H1 (cell line): ENCODE measurements around the gene CBL. TPM values are rescaled to one million over a fixed set of nuclear protein-coding genes. Genes with fewer than 3 reads are reported as not detected.

Experiments
- USF2 ChIP-seq: IDR thresholded peaks from 2 replicates; pipeline ENCODE4 v1.6.1; 2011; ENCODE audit warnings: low read length, improper control_type of control experiment
- polyA plus RNA-seq, 7 experiments: library from polyadenylated mRNA; depleted of rRNA in 3 of 7; stranded (reverse) in 5 of 7; unstranded in 2 of 7; fragments of >200 nt in 5 of 7; fragments of 200-250 nt in 2 of 7; gene quantifications; 1 replicate in 5 of 7; 2 replicates in 1 of 7; 4 replicates in 1 of 7; pipeline versions ENCODE4 v1.2.1 to v1.2.3, GENCODE V29; 2011 to 2013; ENCODE audit warnings: missing spikeins in 2 of 7, mixed read lengths in 2 of 7
- total RNA-seq: library from RNA; stranded (reverse); fragmentation: NEBNext Ultra II Directional; extraction: Animal tissue kit (Norgen Biotek cat#: 25700); gene quantifications from 2 replicates; pipeline ENCODE4 v1.2.1, GENCODE V29; 2021

CBL gene
- total and polyA plus RNA-seq, 2 of the 8 experiments (the other 6 are each of a cell fraction or from before 2014, with no cell fraction given), result 23.1 to 57.8 TPM

- no peak for TF ChIP-seq USF2
Observed at GRCh38 chr11:119193001-119193400, 13.1 kb upstream of the CBL start (continued).
